Activated T-cell treated with anti-CD3 and anti-CD28 coated beads for 1 hour (primary cell): ENCODE data around the gene PAX3.
"Not testable (repeated sequence)": the region's sequence is repeated elsewhere in the genome, so short reads cannot be mapped to it uniquely, and the experiment has no call there.

Experiments
- DNase-seq: peaks from one replicate; pipeline ENCODE4 v3.0.0-alpha.2; 2020; ENCODE audit warnings: low read depth

PAX3 gene

DNA sequence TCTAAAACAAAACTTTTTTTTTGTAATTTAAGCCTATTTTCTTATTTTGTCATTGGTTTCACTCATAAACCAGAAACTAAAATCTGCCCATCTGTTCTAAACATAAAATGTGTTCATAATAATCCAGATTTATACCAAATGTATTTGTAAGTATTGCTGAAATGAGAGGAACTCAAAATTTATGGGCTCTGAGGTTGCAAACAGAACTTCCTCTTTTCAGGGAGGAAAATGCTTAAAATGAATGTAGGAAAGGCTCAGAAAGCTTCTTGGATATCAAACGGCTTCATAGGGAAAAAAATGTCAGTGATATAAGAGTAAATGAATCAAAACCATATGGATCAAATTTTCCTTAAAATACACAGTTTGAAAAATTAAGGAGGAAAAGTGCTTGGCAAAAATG, 83.9 kb downstream of the PAX3 start:
- DNase-seq = no peak

DNA sequence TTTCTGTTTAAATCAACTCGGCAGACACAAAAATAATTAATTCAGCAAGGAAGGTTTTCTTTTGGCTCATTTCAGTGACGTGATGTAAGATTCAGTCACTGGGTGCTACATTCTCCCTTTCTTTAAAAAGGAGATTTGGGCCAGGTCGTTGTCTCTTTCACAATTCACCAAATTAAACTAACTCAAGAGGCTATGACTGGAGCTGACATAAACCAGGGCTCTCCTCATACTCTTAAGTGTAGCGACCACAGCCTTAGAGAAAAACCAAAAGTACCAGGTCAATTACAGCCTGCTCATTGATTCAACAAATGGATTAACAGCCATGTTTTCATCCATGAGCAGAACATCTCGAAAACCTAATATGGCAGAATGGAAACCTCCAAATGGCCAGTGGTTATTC, 85.7 kb downstream of the PAX3 start:
- no peak for DNase-seq

DNA sequence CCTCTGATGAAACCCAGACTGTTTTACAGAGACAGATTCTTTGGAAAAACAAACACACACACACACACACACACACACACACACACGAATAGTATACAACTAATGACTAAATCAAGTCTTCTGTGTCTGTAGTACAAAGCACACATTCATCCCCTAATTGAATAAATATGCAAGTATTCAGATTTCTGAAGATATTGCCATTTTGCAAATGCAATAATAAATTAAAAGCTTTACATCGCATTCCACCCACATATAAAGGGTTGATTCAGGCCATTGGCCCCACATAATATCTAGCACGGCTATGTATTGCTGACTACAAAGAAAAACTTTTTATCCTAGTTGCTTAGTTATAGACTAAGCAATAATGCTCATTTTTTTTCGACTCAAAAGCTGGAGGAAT, 86.2 kb downstream of the PAX3 start:
- no peak for DNase-seq

DNA sequence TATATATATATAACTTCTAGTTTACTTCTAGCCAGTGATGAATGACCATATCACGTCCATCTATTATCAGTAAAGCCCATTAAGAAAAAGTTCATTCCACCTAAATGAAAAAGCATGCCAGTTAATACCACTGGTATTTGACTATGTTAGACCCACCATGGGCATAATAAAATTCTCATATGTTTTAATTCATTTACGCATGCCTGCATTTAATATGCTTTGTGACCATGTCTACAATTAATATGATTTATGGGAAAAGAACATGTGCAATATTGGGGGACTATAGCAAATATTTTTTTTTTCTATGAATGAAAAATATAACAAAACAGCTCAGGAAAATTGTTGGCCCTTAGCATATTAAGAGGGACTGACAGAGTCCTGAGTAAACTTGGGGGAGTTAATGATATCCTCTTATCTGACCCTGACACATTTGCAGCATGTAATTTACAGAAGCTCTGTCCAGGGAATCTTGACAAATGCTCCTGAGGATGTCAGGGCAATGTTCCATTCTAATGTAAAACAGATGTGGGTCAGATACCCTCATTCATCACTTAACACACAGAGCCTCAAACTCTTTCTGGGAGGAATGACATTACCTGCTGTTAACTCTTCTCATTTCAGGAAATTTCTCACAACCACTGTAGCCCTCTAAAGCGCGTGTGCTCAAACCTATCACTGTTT, 90.6 kb downstream of the PAX3 start:
- no peak for DNase-seq

DNA sequence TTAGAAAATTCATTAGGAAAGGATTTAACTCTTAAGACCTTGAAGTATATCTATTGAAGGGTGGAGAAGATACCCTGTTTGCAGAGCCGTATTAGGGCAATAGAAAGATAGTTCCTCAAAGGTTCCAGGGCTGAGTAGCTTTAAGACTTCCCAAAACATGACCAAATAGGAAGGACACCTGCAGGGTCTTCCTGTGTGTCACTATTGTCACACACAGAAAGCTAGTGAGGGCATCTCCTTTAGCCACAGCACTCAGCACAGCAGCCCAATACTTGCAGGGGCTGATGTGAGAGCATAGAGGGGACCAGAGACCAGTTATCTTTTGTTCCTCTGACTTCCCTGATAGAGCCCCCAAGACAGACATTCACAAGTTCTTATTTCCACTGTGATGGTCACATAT, 93.7 kb downstream of the PAX3 start:
- no peak for DNase-seq

DNA sequence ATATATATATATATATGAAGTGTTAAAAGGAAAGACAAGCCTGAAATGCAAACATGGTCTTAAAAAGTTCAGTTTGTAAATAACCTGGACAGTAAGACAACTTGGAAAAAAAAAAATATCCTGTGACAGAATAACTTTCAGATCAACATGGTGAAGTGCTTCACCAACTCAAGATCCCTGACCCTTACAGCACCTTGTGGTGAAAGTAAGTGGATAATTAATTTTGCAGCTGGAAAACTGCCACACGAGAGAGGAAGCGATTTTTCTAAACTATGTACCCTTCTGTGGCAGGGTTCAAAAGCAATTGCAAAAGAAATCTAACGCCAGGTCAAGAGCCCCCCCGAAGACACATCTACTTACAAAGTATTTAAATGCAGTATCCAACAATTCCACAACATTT, 95.8 kb downstream of the PAX3 start:
- no peak for DNase-seq

DNA sequence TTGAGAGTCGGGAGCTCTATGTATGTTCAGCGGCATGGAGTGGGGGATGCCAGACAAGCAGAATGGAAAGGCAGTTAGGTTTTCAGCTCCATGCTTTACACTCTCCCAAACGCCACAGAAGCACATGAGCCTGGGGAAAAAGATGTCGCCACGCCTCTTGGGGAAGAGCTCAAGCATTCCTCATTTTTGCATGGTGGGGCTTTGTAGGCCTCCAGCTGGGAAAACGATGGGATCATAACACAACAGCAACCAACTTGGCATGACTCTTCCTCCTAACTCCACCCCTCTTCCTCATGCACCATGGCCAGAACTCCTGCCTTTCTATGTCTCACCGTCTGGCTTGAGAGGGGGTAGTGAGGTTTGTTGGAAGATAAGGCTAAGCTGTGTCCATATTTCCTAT, 102.6 kb downstream of the PAX3 start:
- DNase-seq = no peak

DNA sequence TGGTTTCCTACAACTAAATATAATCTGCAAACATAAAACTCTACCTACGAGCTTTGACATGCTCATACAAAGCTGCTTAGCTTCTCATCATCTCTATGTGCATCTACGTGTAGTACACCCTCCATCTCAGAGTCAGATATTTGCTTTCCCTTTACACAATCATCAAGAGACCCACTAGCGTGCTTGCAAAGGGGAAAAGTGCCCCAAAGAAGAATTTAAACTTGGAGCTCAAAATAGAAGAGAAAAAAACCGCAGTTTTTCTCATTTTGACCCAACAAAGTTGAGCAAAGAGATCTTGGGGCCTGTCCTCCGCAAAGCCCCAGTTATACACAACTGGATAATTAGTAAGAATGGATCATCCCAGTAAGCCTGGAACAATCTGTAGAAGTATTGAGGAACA, 104.1 kb downstream of the PAX3 start:
- no peak for DNase-seq

DNA sequence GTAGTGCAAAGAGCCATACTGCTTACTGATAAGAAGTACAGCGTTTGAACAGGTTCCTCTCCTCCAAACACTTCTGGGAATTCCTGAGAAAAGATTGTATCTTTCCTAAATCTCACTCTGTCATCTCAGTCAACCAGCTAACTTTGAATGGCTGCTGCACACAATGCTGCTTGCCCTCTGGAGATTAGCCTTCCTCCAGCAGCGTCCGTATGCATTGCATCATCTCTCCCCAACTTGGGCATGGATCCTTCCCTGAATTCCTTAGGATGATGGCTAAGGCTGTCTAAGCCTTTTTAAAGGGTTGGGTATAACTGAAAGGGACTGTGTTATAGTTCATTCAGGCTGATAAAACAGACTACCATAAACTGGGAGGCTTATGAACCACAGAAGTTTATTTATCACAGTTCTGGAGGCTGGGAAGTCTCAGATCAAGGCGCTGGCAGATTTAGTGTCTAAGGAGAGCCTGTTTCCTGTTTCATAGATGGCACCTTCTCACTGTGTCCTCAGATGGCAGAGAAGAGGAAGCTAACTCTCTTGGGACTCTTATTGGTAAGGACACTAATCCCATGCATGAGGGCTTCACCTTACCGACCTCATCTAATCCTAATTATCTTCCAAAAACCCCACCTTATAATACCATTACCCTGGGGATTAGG, 105.3 kb downstream of the PAX3 start:
- no peak for DNase-seq

DNA sequence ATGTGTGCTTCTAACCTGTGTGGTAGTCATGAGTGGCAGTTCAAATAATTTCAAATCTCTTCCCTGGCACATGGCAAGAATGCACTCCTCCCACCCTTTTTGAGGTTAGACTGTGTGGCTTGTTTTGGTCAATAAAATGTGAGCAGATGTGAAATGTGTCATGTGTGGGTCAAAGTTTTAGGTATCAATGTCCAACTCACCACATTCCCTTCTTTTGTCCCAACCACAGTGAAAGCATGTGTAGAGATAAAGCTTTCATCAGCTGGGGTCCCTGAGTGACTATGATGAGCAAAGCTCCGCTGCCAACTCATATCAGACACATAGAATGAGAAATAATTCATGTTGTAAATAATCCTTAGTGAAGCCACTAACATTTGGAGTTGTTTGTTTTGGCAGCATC, 118.2 kb downstream of the PAX3 start:
- DNase-seq = no peak

DNA sequence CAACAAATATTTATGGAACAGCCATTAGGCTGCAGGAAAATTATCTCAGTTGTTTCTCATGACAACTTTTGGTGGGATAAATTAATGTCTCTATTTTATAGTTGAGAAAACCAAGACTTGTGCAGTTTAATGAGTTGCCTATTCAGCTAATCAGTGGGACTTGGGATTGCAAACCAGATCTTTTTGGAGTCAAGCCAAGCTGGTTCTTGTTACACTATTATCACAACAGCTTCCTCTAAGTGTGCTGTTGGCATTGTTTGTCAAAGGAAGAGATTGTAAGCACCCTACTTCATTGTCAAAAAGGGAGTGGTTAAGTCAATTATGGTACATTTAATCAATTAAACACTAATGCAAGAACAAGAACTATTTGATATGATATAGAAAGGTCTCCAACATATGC, 119.2 kb downstream of the PAX3 start:
- DNase-seq = no peak

DNA sequence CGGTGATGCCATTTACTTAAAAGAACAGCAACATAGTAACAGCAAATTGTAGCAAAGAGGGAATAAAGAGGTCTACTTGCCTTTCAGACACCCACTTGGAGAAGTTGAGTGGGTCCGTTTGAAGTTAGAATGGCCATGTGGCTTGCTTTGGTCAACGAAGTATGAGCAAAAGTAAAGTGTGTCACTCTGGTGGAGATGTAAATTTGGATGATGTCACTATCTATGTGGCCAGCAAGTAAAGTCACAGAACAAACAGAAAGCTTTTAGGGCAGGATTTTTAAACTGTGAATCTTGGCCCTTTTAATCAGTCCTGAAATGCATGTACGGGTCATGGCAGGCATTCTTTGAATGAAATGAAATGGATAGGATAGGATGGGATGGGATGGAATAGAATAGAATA, 120.3 kb downstream of the PAX3 start:
- DNase-seq = no peak

DNA sequence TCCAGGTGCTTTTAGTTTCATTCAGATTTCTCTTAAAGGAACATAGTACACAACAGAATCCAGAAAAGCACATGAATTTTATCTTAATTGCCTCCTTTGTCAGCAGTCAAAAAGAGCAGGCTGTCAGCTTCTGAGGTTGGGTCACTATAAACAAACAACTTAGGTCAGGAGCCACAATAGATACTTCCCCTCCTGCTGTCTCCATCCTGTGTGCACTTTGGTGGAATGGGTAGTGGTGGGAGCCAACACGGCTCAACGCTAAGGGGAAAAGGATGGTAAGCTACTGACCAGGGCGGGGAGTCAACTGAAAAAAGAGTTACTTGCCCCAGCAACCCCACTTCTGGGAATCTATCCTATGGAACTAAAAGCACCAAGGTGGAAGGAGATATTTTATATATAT, 121.9 kb downstream of the PAX3 start:
- no peak for DNase-seq

DNA sequence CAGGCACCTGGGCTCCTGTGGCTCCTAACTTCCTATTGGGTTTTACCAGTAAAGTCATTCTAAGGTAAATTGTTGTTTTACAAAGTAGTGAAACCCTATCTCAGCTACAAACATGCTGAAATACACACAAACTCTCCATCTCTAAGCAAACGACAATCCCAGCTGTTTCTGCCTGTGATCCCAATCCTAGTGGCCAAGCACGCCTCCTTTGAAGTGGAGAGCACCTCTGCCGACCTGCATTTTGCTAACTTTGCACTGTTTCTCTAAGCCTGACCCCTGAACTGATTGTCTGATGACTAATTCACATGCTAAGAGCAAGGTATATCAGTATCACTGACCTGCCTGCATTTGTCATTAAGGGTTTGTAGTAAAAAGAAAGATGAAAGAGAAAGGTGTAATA, 124.3 kb downstream of the PAX3 start:
- DNase-seq = no peak

DNA sequence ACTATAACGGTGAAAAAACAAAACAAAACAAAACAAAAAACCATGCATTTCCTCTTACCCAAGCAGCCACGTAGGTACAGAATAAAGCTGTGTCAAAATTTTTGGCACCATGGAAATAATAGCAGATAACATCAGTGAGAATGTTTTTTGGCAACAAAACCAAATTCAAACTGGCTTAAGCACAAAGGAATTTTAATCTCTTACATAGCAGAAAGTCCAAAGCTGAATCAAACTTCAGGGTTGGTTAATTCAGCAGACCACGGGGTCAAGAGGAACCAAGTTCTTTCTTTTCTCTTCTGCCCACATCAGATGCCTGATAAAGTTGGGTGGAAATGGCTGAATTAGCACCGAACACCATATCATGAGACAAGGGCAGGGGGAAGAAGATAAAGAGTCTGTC, 129.5 kb downstream of the PAX3 start:
- no peak for DNase-seq

DNA sequence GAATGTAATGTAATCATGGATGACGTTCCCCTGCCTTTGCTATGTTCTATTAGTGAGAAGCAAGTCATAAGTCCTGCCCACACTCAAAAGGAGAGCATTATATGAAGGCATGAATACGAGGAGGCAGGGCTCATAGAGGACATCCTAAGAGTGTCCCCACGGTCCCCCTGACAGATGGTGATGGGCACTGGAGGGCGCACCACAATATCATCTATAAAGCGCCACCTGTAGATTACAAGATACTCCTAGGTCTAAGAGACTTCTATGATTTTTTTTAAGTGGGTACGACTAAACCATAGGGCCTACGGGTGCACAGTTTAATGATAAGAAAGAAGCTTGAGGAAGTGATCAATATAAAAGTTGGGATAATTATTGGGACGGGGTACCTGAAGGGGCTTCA, 131.0 kb downstream of the PAX3 start:
- no peak for DNase-seq

DNA sequence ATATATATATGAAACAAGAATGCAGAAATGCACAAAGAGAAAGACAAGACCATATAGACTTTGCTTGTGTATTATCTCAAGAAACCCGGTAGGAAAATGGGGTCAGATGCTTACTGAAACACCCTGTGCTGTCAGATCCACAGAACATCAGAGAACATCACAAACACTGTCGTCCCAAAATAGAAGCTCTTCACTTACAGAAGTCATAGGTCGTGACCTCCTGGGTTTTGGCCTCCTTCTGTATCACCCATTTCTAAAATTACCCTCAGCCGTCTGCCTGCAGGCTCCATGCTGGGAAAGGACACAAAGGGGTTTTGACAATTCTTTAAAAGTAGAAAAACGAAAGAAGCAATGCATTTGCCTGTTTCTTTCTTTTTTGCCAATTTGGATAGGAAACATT, 137.9 kb downstream of the PAX3 start:
- no peak for DNase-seq

DNA sequence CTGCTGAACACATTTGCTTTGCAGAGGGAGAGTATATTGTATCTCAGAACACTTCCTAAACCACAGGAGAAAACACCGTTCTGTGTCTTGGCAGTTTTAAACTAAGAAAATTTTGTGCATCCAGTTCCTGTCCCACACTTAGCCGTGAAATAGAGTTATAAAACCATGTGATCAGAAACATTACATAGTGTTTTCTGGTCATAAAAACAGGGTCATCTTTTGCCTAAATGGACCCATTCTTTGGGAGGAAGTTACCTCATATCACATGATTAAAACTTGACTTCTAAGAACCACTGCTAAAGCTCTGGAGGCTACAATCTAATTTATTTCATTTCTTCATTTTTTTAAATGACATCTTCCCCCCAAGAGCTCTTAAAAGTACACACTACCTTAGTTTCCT, 138.7 kb downstream of the PAX3 start:
- DNase-seq = no peak

DNA sequence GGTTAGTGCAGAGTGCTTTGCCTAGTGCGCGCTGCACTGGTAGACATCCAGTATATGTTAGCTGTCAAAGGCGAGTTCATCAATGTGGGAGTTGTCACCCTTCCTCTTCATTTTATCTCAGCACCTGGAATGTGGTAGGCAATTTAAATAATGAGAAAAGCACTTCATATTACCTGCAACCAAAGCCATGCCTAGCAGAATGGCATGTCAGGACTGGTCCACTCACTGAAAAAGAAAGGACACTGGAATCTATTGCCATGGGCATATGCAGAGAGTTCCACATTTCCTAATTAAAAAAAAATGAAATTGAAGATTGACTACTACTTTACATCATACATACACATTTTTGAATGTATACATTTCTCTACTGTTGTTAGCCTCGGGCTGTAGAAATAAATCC, 139.6 kb downstream of the PAX3 start:
- no peak for DNase-seq

DNA sequence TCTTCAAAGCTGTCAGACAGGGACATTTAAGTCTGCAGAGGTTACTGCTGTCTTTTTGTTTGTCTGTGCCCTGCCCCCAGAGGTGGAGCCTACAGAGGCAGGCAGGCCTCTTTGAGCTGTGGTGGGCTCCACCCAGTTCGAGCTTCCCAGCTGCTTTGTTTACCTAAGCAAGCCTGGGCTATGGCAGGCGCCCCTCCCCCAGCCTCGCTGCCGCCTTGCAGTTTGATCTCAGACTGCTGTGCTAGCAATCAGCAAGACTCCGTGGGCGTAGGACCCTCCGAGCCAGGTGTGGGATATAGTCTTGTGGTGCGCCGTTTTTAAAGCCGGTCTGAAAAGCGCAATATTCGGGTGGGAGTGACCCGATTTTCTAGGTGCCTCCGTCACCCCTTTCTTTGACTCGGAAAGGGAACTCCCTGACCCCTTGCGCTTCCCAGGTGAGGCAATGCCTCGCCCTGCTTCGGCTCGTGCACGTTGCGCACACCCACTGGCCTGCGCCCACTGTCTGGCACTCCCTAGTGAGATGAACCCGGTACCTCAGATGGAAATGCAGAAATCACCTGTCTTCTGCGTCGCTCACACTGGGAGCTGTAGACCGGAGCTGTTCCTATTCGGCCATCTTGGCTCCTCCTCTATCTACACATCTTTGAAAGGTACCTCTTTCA, 143.7 kb downstream of the PAX3 start:
- not testable (repeated sequence) for DNase-seq
